ENCODE results near the gene RUSC1.
A peak's percentile ranks its signal among the peaks of the same experiment; 100 is the strongest.

GRCh38 chr1:155322953-155323728, 2.4 kb downstream of the RUSC1 start:
- peak; percentile 91 for TF ChIP-seq CTCF (conservative IDR thresholded peaks at IDR 0.05; ENCODE audit: low read depth, low read length)
- no peak for TF ChIP-seq EZH2 (IDR thresholded peaks at IDR 0.05; ENCODE audit: borderline replicate concordance, low read depth, low read length, poor library complexity, severe bottlenecking)

All from A673 (cell line).